GM08714 (cell line): ENCODE results near the gene NMBR.
"Not testable (repeated sequence)": the region's sequence is repeated elsewhere in the genome, so short reads cannot be mapped to it uniquely, and the experiment has no call there.

Source experiments
- H3K4me3 ChIP-seq: fragments of 200-500 bp; sonication (Bioruptor generic); 2 replicates; pipeline ENCODE4 v1.5.1; 2014; ENCODE audit warnings: mild to moderate bottlenecking, low read length, inconsistent platforms
- ZNF274 ChIP-seq: IDR thresholded peaks from 2 replicates; pipeline ENCODE4 v1.6.1; 2012; ENCODE audit warnings: mild to moderate bottlenecking, low read depth, low read length

Gene NMBR

DNA sequence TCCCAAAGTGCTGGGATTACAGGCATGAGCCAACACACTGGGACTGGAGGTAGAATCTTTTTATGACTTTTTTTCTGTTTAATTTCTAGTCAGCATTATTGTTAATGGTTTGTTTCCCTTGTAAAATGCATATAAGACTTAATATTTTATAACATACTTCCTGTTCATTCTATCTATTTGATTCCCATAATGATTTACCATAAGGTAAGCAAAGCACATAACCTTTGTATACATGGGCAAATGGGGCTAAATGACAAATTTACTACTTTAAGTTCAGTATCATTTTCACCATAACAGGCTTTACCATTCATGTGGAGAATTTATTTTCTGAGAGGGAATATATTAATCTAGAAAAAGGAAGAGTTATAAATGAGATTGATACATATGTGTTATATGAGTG is 24.4 kb upstream of the NMBR start:
- no peak for TF ChIP-seq ZNF274
- no peak overlapping the region for H3K4me3 ChIP-seq

DNA sequence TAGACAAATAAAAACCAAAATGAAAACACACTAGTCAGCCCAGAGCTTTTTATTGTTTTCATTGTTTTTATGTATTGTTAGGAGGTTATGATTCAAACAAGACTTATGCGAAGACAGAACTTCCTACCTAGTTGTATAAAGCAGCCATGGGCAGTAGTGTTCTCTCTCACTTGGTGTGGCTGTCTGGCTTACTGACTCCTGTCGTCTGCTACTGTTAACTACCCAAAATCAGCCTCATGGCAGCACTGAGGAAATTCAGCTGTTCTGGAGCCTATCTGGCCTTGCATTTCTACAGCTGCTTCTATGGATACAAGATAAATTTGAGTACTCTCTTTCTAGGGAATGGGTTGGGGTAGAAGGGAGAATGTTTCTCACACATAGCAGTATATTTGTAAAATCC is 20.6 kb upstream of the NMBR start:
- no peak overlapping the region for H3K4me3 ChIP-seq
- no peak for TF ChIP-seq ZNF274

DNA sequence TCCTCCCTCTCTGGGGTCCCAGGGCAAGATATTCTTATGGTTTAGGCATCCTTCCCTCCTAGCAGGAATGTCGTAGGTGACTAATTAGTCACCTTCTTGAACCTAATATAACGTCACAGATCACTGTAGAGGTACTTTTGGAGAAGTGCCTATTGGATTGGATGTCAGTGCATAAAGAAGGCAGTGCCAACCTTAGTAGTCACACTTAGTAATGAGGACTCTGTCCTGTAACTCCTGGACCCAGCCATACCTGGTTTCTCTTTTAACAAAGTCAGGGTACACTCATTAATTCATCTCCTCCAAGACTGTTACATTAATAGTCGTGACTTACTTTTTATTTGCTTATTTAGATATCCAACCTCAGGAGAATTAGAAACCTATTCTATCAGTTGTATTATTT is 20.1 kb upstream of the NMBR start:
- H3K4me3 ChIP-seq, result no peak overlapping the region
- no peak for TF ChIP-seq ZNF274

DNA sequence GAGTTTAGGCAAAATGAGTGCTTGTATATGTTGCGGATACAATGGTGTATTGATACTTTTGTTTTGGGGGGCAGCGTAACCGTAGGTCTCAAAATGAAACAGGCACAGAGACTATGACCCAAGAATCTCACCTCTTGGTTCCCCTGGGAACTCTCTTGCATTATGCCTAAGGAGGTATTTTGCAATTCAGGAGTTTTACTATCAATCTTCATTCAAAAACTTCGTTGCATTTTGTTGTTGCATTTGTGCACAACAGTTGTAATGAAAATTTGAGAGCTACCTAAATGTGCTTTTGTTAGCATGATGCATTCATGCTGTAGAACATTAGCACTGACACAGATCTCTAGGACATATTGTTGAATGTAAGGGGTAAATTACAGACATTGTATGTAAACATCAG is 18.3 kb upstream of the NMBR start:
- H3K4me3 ChIP-seq, result no peak overlapping the region
- TF ChIP-seq ZNF274, result no peak

DNA sequence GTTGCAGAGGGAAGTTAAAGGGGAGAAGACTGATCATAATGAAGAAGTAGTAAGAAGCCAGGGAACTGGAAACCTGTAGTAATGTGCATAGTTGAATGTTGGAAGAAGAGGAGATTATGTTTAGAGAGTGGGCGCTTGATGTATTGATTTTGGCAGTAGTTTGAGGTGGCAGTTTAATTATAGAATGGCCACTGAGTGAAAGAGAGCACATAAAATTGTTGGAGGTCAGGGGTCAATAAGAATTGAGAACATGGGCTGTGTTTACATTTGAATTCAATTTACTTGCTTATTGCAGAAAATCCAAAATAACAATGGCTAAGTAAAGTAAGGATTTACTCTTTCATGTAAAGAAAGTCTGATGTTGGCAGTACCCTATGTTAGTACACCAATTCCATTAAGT is 15.9 kb upstream of the NMBR start:
- TF ChIP-seq ZNF274, result no peak

DNA sequence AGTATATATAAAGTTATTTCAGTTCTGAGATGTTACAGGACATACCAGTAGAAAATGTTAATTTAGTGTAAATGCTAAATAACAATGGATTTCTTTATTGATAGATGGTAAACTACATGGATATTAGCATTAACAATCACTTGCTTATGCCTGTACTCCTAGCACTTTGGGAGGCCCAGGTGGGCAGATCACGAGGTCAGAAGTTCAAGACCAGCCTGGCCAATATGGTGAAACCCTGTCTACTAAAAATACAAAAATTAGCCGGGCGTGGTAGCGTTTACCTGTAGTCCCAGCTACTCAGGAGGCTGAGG is 9.8 kb upstream of the NMBR start:
- not testable (repeated sequence) for H3K4me3 ChIP-seq

More for the DNA sequence above, 15.9 kb upstream of the NMBR start:
- no peak overlapping the region for H3K4me3 ChIP-seq

DNA sequence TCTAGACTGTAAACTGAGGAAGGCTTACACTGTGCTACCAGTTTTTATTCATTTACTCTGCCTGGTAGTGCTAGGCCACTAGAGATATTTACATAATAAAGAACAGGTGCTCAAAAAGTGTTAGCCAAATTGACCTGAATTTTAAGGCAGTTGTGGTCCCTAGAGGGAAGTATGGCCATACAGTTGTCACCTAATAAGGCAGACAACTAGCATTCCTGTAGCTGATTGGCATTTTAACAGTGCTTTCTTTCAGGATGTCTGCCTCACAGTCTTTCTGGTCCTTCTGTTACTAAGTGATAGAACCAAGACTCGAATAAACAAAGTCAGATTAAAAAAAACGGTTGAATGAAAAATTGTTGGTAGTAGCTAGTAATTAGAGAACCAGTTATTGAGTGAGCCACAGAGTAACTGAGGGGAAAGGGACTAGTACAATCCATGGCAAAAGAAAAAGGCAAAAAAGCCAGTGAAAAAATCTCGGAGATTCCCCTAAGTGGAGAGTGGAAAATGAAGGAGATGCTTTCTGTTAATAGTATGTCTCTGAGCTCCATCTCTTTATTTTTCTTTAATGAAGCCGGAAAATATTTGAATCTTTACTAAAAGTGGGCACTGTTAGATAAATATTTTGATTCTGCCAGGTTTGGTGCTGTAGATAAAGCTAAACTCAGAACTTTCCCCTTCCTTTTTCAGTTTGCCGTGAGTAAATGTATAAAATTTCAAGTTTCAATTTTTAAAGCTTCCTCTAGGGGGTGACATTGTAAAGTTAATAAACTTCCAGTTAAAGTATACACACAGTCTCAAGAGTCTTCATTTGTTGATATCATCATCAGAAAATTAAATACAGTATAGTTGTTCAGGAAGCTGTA is 9.2 kb upstream of the NMBR start:
- H3K4me3 ChIP-seq, result no peak overlapping the region
- TF ChIP-seq ZNF274, result no peak

DNA sequence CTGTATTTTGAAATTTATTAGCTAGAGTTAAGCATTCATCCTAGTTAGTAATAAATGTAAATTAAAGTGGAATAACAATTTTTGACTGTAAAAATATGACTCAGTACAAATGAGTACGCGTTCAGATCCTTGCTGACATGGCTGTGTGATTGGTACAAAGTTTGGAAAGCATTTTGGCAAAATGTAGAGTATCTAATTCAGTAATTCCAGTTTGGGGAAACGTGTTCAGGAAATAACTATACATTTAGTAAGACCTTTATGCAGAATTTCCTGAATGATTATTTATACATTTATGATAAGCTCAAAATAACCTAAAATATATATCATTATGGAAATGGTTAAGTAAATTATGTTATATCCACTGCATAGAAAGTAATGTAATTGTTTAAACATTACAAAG is 8.2 kb upstream of the NMBR start:
- no peak overlapping the region for H3K4me3 ChIP-seq
- no peak for TF ChIP-seq ZNF274

DNA sequence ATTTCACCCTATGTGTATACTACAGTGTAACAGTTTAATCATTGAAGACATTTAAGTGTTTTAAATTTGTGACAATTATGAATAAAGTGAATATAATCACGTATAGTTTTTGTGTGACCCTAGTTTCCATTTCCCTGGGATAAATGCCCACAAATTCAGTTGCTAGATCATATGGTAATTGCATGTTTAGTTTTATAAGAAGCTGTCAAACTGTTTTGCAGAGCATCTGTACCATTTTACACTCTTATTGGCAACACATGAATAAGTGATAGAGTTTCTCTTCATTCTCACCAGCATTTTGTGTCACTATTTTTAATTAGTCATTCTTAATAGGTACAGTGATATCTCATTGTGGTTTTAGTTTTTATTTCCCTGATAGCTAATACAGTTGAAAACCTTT is 7.4 kb upstream of the NMBR start:
- TF ChIP-seq ZNF274, result no peak
- H3K4me3 ChIP-seq, result no peak overlapping the region

DNA sequence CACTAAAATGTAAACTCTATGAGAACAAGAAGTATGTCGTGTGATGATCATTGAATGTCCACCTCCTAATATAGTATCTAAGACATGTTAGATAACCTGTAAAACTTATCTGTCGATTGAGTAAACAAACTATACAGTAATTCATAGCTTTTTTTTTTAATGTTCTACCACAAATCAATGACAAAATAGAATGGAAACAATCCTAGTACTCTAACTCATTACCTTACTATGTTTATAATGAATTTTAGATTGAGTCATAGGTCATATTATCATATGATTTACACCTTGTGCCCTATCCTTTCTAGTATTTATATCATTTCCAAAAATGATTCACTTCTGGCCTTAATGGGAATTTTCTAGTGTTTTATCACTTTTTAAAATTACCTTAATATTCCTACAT is 6.3 kb upstream of the NMBR start:
- no peak overlapping the region for H3K4me3 ChIP-seq
- no peak for TF ChIP-seq ZNF274

DNA sequence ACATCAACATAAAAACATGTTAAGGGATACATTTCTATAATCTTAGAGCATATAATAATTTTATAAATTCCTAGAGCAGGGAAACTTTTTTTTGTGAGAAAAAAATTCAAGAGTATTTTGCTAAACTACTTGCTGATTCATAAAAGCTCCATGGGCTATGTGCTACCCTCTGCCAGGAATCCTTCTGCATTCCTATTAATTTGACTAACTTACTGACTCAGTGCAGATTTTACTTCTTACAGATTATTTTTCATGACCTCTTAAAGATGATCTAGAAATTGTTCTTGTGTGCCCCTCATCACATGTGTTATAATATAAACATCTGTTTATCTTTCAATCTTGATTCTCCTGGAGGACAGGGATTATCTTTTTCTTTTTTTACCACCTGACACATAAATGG is 5.8 kb upstream of the NMBR start:
- TF ChIP-seq ZNF274, result no peak
- H3K4me3 ChIP-seq, result no peak overlapping the region

DNA sequence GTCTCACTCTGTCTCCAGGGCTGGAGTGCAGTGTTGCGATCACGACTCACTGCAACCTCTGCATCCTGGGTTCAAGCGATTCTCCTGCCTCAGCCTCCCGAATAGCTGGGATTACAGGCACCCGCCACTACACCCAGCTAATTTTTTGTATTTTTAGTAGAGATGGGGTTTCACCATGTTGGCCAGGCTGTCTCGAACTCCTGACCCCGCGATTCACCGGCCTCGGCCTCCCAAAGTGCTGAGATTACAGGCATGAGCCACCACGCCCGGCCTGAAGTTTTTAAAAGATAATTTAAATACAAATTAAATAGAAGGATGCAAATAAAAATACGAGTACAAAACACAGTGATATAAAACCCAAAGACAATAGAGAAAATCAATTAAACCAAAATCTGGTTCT is 5.4 kb downstream of the NMBR start:
- not testable (repeated sequence) for H3K4me3 ChIP-seq

DNA sequence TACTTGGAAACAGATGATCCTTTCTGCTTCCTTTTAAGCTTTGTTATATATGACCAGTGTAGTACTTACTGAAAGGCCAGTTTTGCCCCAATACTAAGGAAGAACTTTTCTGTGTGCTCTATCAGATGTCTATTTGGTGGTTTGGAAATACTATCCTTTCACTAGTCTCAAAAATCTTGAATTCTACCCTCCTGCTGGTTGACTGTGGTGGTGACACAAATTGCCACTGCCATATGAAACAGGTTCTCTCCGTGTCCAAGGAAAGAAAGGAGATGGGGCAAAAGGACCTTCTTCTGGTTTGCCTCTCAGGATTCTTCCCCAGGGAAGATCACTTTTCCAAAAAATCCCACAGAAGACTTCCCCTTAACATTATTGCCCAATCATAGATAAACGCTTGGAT is 8.0 kb downstream of the NMBR start:
- no peak for TF ChIP-seq ZNF274
- no peak overlapping the region for H3K4me3 ChIP-seq

DNA sequence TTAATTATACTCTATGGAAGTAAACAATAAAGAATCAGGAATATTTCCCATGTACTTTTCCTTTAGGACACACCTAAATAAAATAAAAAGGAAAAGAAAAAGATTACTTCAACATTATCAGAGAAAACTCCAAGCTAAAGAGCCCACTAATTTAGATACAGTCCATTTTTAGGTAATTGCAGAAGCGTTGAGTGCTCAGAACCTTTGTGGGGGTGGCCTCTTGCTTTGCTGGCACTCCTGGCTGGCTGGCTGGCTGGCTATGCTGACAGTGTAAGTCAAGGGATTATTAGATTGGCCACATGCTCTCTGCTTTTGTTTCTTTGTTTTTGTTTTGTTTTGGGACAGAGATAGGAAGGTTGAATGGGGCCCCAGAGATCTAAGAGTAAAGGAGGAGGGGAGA is 14.3 kb downstream of the NMBR start, which contains the start of gene GJE1:
Gene GJE1, plus strand, starts transcription at position 301 of the 400 bp plus-strand sequence. CDS start 234 bp downstream, outside the sequence.
- no peak for TF ChIP-seq ZNF274
- no peak within 1 kb of the TSS for H3K4me3 ChIP-seq

DNA sequence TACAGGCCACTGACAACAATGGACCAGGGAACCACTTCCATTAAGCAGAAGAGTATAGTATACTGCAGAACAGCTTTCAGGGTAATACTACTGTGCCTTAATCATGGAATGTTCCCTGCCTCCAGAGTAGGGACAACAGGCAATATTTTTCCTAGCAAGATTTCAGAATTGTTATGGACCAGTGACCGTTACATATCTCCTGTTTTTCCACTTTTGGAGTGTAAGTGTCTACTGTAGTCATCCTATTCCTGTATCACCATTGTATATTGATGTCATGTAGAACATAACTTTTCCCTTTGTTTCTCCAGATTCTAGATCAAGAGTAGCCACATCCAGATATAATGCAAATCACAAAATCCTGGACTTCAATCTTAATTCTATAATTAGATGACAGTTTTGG is 16.1 kb downstream of the NMBR start:
- H3K4me3 ChIP-seq, result no peak overlapping the region
- TF ChIP-seq ZNF274, result no peak

DNA sequence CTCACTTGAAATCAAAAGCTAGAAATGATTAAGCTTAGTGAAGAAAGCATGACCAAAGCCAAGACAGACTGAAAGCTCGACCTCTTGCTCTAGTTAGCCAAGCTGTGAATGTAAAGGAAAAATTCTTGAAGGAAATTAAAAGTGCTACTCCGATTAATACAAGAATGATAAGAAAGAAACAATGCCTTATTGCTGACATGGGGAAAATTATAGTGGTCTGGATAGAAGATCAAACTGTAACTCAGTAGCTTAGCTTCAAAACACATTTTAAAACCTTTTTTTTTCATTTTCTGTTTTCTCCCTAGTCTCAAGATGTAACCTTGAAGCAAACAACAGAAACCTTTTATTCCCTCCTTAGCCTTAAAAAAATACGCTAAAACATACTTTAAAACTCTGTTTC is 25.6 kb downstream of the NMBR start:
- H3K4me3 ChIP-seq, result no peak overlapping the region
- no peak for TF ChIP-seq ZNF274
